GM23338 (cell line): ENCODE results near the gene SLC5A2.

Experiments
- EZH2 ChIP-seq: fragments of 200-600 bp; sonication (generic); IDR thresholded peaks from one replicate; pipeline ENCODE4 v1.8.0; 2017; ENCODE audit warnings: antibody characterized with exemption, mild to moderate bottlenecking, low read depth; ENCODE audit not compliant: unreplicated experiment
- EZH2phosphoT487 ChIP-seq: fragments of 200-600 bp; sonication (generic); IDR thresholded peaks from one replicate; pipeline ENCODE4 v1.8.1; 2018; ENCODE audit warnings: antibody characterized with exemption; ENCODE audit not compliant: unreplicated experiment
- JUNB ChIP-seq: IDR thresholded peaks from one replicate; pipeline ENCODE4 v1.6.1; 2016; ENCODE audit warnings: antibody characterized with exemption; ENCODE audit not compliant: unreplicated experiment
- NANOG ChIP-seq: IDR thresholded peaks from 2 replicates; pipeline ENCODE4 v1.6.1; 2016; ENCODE audit warnings: antibody characterized with exemption, borderline replicate concordance
- POLR2AphosphoS5 ChIP-seq: IDR thresholded peaks from 2 replicates; pipeline ENCODE4 v1.6.1; 2016; ENCODE audit warnings: antibody characterized with exemption, low read depth
- REST ChIP-seq: IDR thresholded peaks from one replicate; pipeline ENCODE4 v1.6.1; 2018; ENCODE audit warnings: antibody characterized with exemption; ENCODE audit not compliant: unreplicated experiment
- ZNF331 ChIP-seq: fragments of 250-450 bp; sonication (Bioruptor Pico); IDR thresholded peaks from 2 replicates; pipeline ENCODE4 v1.5.0; 2020; ENCODE audit warnings: low read depth, mild to moderate bottlenecking, moderate library complexity
- TF ChIP-seq, protein P1 (sequence below), 2 experiments: fragments of 200-600 bp in 1 of 2; sonication (generic) in 1 of 2; conservative IDR thresholded peaks; 2 replicates each; pipeline versions ENCODE4 v1.5.1 to v1.6.1; 2016 to 2017; ENCODE audit warnings: antibody characterized with exemption in 2 of 2, low read depth in 2 of 2, mild to moderate bottlenecking in 2 of 2, moderate library complexity in 1 of 2

GRCh38 chr16:31487071-31487719, 4.3 kb downstream of the SLC5A2 start:
- TF ChIP-seq, protein P1, sequence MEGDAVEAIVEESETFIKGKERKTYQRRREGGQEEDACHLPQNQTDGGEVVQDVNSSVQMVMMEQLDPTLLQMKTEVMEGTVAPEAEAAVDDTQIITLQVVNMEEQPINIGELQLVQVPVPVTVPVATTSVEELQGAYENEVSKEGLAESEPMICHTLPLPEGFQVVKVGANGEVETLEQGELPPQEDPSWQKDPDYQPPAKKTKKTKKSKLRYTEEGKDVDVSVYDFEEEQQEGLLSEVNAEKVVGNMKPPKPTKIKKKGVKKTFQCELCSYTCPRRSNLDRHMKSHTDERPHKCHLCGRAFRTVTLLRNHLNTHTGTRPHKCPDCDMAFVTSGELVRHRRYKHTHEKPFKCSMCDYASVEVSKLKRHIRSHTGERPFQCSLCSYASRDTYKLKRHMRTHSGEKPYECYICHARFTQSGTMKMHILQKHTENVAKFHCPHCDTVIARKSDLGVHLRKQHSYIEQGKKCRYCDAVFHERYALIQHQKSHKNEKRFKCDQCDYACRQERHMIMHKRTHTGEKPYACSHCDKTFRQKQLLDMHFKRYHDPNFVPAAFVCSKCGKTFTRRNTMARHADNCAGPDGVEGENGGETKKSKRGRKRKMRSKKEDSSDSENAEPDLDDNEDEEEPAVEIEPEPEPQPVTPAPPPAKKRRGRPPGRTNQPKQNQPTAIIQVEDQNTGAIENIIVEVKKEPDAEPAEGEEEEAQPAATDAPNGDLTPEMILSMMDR (conservative IDR thresholded peaks at IDR 0.05; ENCODE audit: low read depth in 2 of 2), result no peak
- TF ChIP-seq JUNB (no peak), POLR2AphosphoS5 (no peak), ZNF331 (CRISPR knock-in tag) (no peak), NANOG (no peak), REST (no peak), EZH2 (peak; percentile 70), EZH2phosphoT487 (no peak)
